Kidney capillary endothelial cell (primary cell): Measurements from ENCODE around the gene CELF5.

Source experiments
- DNase-seq: peaks from one replicate; pipeline ENCODE4 v3.0.0-alpha.2; 2018; ENCODE audit warnings: low spot score

Gene CELF5

DNA sequence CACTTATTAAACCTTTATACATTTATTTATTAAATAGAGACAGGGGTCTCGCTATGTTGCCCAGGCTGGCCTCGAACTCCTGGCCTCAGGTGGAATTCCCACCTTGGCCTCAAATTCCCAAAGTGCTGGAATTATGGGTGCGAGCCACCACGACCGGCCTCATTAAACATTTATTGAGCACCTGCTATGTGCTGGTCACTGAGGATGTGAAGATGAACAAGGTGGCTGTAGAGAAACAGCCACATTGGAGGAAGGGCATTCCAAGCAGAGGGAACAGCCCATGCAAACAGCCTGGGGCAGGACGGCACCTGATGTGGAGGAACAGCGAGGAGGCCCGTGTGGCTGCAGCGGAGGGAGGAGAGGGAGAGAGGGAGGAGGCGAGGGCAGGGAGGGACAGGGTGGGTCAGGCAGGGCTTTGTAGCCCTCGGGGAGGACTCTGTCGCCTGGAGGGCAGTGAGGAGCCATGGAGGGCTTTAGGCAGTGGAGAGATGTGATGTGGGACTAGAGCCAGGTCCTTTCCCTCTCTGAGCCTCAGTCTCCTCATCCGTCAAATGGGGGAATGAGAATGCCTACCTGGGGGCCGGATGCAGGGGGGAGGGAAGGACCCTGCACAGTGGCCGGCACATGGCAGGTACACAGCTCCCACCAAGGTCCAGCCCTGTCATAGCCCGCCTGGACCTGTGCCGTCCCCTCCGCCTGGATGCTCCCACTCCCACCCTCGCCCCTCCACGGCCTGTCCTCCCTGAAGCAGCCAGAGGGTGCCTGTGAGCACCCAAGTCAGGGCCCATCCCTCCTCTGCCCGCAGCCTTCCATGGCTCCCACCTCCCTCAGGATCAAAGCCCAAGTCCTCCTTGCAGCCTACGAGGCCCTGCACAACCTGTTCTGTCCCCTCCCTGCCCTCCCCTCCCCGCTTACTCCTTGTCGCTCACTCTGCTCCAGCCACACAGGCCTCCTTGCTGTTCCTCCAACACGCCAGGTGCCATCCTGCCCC lies 120.4 kb downstream of the CELF5 start:
- no peak for DNase-seq

DNA sequence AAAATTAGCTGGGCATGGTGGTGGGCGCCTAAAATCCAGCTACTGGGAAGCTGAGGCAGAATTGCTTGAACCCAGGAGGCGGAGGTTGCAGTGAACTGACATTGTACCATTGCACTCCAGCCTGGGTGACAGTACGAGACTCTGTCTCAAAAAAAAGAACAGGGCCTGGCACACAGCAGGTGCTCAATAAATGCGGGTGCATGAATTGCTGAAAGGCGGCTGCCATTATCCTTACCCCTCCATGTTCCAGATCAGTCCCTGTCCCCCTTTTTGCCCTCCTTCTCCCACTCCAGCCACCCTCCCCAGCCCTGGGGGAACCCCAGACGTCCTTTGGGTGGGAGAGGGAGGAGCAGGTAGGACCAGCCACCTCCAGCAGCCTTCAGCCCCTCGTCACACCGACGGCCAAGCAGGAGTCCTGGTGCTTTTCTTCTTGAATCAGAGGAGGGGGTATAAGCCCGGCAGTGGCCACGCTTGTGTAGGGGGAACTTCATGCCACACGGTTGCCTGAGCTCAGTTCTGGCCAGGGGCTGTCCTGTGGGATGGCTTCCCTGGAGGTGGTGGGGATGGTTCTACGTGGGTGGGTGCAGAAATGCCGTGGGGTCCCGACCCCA lies 121.5 kb downstream of the CELF5 start:
- no peak for DNase-seq
